Ovary (tissue), 3 donors: ENCODE measurements around the gene GBX2.

Source experiments
- CTCF ChIP-seq, 3 donors: fragments of 450-650 bp in 2 of 3; fragments of 200-600 bp in 1 of 3; IDR thresholded peaks; one replicate each; pipeline versions ENCODE4 v1.5.1 to v1.8.0; 2016 to 2022; ENCODE audit warnings: antibody characterized with exemption in 3 of 3, mild to moderate bottlenecking in 1 of 3
- EP300 ChIP-seq: sonication (generic); formaldehyde crosslinking; IDR thresholded peaks from one replicate; pipeline ENCODE4 v1.6.1; 2017; ENCODE audit warnings: antibody characterized with exemption
- POLR2A ChIP-seq: fragments of 450-650 bp; IDR thresholded peaks from one replicate; pipeline ENCODE4 v1.6.1; 2017; ENCODE audit warnings: antibody characterized with exemption, mild to moderate bottlenecking, moderate library complexity
- donor health status: DM: no; HTN: no; CAD: no.

DNA sequence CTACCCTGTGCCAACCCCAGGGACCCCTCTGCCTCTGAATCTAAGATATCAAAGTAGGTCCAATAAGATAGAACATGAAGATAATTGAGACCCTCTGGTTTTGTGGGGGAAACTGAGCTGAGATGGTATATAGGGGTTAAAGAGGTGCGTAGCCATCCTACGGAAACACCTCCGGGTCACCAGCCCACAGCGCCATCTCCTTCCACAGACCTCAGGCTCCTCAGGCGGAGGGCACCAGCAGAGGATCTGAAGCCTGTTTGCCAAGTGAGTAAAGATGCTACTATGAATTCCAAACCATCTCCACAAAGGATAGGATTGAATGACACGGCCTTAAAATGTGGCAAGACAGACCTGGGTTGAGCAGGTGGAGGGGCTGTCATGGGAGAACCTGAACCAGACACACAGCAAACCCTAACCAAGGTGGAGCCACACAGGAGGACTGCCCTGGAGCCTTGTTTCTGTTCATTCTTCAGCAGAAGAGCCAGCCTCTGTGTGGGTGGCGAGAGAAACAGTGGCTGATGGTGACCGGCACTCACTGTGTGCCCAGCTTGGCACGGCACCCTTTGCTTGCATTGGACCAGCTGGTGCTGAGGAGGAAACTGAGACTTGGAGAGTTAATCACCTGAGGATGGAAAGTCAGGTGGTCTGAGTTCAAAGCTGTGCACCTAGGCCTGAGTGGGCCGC is 10.2 kb downstream of the GBX2 start:
- TF ChIP-seq CTCF (IDR thresholded peaks at IDR 0.05): no peak
- no peak for TF ChIP-seq POLR2A
- TF ChIP-seq EP300: no peak
